ENCODE results near the gene CLEC14A.

GRCh38 chr14:38233218-38233617 lies 22.7 kb downstream of the CLEC14A start:
- TF ChIP-seq CTCF (conservative IDR thresholded peaks at IDR 0.05 in 1 of 2, IDR thresholded peaks at IDR 0.05 in 1 of 2; ENCODE audit: extremely low read depth in 1 of 2, insufficient read depth in 1 of 2, low read depth in 1 of 2, low read length in 2 of 2) (no peak), EZH2 (IDR thresholded peaks at IDR 0.05; ENCODE audit: borderline replicate concordance, low read length) (no peak)

Data from mammary epithelial cell (primary cell).